ENCODE measurements around the gene SLC35C1.
"Not testable (repeated sequence)": the region's sequence is repeated elsewhere in the genome, so short reads cannot be mapped to it uniquely, and the experiment has no call there.

SLC35C1 gene

DNA sequence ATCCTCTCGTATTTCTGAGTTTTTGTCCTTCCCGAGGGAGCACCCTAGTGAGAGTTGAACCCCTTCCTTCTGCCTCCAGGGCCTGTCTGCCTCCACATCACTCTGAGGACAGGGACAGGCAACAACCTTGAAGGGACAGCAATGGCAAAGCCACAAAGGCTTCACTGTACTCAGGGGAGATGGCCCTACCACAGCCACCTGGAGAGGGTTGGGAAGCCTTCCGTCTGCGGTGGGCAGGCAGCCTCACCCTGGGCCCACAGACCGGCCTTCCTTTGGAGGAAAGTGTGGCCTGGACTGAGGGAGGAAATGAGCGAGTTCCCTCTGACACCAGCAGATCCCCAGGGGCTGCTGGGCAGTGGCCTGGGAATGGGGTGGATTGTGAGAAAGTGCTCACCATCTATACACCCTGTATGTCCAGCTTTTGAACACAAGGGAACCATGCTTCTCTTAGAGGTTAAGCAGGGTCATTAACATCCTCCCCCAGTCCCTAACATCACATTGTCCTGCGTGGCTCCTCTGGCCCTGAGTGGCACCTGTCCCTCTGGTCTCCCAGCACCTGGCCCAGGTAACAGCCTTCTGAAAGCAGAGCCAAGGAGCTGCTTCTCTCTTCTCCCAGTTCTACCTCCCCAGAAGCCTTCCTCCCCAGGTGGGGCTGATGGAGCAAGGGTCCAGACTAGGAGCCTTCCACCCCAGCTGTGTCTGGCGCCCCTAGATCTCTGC lies 6.8 kb downstream of the SLC35C1 start:
- DNase-seq = no peak

DNA sequence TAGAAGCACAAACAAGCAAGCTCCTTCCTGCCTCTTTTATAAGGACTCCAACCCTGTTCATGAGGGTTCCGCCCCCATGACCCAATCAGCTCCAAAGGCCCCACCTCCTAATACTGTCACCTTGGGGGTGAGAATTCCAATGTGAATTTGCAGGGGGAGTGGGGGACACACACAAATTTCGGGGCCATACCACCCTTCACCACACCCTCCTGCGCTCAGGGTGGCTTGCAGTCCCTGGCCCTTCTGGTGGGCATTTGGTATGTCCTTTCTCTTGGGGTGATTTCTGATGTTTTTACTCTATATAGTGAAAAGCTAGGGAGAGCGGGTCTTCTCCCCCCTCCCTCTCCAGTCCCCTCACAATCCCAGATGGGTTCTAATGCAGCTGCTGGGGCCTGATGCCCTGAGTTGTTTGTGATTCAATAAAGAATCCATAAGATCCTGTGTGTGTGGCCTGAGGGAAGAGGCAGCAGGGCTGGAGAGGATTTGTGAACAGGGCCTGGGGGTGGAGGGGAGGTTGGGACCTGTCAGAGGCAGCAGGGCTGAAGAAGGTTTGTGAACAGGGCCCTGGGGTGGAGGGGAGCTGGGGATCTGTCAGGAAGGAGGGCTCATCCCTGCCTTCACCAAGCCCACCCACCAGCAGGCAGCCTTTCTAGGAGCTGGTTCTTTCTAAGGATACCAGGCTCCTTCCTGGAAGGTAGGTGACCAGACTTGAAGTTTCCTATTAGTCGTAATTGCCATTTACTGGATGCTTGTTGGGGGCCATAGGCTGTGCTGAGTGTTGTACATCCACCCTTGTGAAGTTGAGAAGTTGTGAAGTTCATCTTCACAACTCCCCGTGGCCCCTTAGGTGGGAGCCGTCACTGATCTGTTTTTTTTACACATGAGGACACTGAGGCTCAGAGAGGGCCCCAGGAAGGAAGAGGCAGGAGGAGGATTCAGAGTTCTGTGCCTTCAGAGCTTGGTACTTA lies 7.9 kb downstream of the SLC35C1 start:
- DNase-seq = no peak

DNA sequence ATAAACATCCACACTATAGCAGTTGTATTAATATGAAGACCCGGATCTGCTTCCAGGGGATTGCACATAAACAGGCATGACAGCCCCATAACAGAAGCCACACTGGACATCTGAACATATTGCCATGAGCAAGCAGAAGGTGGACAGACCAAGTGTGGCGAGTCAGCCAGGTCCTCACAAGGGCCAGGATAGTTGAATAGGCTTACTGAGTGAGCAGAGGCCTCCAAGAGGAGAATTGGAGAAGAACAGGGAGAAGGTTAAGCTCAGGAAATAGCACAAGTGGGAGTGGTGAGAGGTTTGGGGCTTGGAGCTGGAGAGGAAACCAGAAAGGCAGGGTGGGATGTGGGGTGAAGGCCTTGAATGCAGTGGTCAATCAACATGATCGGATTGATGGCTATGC lies 10.8 kb downstream of the SLC35C1 start:
- no peak for DNase-seq

DNA sequence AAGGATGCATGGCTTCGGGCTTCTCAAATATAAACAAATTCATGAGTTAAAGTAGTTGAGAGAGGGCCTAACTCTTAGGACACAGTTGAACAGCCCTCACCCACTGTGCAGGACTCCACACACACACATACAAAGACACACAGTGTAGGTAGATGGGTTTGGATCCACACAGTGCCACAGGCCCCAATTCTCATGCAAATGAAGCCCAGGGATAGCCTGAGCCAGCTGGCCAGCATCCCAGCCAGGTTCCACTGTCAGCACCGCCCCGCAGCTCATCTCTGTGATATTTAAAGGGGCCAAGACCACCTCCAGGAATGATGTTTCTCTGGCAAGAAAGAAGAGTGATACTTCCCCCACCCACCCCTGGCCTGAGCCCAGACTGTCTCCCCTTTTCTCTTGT lies 11.7 kb downstream of the SLC35C1 start:
- DNase-seq = no peak

DNA sequence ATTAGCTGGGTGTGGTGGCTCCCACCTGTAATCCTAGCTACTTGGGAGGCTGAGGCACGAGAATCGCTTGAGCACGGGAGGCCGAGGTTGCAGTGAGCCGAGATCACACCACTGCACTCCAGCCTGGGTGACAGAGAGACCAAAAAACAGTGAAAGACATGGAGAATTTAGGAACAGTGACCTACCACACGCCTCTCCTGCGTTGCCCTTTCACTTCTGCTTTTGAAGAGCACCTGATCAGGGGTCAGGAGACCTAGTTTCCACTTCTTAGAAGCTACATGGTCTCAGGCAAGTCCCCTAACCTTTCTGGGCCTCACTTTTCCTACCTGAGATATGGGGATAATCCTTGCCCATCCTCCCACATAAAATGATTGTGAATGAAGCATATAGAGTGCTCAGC lies 12.2 kb downstream of the SLC35C1 start:
- no peak for DNase-seq

DNA sequence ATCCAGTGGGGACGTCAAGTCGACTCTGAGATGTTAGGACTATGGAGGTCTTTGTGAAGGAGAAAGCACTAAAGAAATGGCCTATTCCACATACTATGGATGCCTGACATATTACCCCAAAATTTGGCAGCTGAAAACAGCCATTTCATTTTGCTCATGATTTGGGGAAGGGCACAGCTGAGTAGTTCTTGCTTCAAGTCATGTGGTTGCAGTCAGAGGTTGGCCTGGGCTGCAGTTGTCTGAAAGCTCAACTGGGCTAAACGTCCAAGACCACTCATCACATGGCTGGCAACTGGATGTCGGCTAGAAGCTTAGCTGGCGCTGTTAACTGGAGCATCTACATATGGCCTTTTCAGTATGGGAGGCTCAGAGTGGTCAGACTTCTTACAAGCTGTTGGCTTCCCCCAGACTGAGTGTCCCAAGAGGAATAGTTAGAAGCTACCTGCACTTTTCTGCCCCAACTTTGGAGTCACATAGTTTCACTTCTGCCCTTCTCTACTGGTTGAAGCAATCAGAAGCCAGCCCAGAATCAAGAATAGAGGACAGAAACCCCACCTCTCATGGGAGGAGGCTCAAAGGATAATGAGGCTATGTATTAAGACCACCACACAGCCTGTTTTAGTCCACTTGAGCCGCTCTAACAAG lies 14.1 kb downstream of the SLC35C1 start:
- DNase-seq = no peak

DNA sequence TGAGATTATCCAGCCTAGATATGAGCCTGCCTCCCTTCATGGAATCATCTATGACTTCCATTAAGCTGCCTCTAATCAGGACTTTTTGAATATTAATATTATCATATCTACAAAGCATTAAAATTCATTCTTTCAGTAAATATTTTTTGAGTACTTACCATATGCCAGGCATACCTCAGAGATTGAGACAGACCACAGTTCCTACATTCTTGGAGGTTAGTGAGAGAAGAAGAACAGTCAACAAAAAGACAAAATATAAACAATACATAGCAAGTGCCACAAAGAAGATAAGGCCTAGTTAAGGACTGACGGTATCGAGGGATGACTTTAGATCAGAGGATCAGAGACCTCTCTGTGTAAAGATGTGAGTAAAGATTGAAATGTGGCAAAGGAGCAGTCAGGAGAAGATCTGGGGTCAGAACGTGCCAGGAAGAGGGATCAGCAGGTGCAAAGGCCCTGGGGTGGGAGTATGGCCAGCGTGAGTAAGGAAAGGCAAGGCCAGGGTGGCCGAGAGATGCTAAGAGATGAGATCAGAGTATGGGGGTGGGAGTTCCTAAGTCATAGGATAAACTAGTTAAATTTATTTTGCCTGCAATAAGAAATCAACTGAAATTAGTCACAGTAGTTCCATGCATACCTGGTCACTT lies 15.4 kb downstream of the SLC35C1 start:
- DNase-seq = no peak

DNA sequence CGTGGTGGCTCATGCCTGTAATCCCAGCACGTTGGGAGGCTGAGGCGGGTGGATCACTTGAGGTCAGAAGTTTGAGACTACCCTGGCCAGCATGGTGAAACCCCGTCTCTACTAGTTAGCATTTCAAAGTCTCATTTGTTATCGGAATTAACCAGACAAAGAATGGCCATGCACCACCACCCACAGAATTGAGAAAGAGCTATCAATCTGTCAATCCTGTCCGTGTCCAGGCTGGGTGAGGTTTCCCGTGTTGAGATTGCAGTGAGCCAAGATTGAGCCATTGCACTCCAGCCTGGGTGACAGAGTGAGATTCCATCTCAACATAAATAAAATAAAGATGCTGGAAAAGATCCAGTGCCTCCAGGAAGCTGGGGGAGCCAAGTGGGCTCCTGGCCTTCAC lies 21.5 kb downstream of the SLC35C1 start:
- DNase-seq = not testable (repeated sequence)

DNA sequence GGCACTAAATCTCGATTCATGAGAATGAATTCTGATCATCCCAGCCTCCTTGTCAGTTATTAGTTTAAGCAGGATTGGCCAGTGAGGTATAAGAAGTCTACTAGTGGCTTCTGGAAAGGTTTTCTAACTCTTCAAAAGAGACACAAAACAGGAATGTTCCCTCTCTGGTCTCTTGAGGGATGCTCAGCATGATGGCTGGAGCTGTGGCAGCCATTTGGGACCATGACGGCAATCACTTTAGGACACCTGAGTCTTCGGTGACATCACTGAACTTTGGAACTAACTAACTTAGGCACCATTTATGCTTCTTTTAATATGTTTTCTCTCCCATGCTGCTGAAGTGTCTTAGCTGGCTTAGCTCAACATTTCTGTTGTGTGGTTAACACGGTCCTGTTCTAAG lies 22.2 kb downstream of the SLC35C1 start:
- no peak for DNase-seq

DNA sequence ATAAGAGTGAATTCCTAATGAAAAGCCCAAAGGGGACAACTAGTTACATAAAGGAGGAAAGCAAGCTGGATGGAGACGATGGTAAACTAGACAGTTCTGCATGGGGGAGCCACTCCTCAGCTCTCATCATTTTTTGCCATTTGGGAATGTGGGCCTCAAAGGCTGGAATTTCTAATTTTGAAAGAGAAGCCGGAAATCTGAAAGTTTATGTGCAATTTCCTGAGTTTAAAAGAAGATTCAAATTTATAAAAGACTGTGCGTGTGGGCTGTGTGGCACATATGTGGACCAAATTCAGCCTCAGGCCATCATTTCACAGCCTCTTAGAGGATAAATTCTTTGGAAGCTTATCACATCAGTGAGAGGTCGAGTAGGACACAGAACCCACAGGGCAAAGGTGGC lies 24.0 kb downstream of the SLC35C1 start:
- no peak for DNase-seq

DNA sequence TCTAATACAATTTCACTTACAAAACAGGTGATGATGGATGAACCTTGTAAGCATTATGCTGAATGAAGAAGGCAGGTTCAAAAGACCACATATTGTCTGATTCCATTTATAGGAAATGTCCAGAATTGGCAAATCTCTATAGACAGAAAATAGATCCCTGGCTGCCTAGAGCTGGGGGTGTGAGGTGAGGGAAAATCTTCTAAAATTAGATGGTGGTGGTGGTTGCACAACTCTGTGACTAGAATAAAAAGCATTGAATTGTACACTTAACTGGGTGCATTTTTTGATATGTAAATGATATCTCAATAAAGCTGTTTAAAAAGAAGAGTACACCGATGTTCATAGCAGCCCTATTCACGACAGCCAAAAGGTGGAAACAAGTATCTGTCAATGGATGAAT lies 25.6 kb downstream of the SLC35C1 start:
- DNase-seq = no peak

DNA sequence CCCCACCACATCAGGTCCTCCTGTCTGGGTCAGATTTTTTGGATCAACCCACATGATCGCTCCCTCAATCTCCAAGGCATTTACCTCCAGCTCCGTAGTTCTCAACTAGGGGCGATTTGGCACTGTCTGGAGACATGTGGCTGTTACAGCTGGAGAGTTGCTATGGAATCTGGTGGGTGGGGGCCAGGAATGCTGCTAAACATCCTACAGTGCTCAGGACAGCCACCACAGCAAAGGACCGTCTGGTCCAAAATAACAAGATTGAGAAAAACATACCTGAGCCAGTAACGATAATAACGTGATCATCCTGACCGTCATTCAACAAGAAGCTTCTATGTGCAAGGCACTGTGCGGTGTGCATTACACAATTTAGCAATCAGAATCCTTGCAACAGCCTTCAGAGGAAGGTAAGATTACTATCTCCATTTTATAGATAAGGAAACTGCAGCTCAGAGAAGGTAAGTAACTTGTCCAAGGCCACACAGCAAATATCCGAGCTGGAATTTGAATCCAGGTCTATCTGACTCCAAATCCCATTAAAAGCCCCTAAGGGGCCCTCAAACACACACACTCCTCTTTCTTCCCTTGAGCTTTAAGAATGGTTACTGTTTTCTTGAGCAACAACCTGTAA lies 28.0 kb downstream of the SLC35C1 start:
- DNase-seq = no peak

DNA sequence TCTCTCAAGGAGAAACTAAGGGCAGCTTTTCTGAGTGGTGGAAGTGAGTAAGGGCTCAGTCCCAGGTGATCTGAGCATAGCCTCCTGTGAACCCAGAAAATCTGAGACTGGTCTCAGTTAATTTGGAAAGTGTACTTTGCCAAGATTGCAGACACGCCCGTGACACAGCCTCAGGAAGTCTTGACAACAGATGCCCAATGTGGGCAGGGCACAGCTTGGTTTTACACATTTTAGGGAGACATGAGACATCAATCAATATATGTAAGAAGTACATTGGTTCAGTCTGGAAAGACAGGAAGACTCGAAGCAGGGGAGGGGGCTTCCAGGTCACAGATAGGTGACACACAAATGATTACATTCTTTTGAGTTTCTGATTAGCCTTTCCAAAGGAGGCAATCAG lies 28.8 kb downstream of the SLC35C1 start:
- DNase-seq = no peak

DNA sequence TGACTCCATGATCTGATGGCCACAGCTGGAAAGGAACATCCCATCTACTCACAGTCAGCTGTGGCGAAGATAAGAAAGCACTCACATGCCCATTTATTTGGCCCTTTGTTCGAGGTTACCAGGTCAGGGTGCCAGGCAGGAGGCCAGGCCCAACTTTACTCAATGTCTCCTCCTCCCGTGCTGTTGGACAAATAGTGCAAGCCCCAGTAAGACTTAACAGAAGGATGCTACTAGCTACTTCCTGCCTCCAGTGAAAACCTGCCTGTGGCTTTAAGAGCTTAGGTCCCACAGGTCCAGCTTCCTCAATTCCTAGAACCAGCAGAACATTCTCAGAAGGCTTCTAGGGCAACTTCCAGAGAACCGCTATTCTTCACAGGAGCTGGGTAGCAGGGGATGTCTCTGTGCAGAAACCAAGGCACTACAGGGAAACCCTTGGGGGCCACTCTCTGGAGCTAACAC lies 29.4 kb downstream of the SLC35C1 start:
- no peak for DNase-seq

DNA sequence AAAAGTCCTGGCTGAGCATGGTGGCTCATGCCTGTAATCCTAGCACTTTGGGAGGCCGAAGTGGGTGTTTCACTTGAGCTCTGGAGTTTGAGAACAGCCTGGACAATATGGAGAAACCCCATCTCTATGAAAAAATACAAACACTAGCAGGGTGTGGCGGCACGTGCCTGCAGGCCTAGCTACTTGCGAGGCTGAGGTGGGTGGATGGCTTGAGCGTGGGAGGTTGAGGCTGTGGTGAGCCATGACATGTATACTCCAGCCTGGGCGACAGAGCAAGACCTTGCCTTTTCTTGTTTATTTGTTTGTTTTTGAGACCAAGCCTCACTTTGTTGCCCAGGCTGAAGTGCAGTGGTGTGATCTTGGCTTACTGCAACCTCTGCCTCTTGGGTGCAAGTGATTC lies 34.3 kb downstream of the SLC35C1 start:
- no peak for DNase-seq

DNA sequence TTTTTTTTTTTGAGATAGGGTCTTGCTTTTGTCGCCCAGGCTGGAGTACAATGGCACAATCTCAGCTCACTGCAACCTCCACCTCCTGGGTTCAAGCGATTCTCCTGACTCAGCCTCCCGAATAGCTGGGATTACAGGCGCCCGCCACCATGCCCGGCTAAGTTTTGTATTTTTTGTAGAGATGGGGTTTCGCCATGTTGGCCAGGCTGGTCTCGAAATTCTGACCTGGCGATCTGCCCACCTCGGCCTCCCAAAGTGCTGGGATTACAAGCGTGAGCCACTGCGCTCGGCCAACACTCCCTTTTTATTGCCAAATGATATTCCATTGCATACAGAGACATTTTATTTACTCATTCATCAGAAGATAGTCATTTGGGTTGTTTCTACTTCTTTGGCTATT lies 35.3 kb downstream of the SLC35C1 start:
- DNase-seq = not testable (repeated sequence)

DNA sequence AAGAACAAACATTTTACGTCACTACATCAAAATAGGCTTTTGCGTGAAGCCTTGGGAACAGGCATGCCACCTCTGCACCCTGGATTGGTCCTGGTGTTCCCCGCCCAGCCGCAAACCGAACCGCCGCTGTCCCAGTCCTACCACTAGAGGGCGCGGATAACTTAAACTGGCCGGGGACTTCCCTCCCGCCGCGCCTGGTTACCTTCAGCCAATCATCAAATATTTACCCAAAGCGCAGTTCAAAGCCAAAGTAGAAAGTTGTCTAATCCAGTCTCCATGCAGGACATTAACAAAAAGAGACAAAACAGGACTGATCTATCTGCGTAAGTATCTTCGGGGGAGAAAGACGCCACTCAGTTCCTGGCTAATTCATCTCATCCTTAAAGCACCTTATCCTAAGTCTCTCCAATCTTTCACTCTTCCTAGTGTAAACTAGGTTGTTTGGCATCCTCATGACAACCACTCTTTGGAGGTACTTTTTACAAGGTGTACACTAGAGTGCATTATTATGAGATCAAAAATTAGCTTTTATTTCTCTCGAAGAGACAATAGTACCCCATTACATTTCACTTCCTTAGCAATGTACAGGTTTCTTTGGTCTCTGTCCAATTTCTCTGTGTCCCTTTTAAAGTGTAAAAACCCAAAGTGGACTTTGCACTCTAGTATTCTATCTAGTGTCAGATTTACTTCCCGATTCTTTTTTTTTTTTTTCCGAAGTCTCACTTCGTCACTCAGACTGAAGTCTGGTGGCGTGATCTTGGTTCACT lies 38.4 kb downstream of the SLC35C1 start:
- no peak for DNase-seq

DNA sequence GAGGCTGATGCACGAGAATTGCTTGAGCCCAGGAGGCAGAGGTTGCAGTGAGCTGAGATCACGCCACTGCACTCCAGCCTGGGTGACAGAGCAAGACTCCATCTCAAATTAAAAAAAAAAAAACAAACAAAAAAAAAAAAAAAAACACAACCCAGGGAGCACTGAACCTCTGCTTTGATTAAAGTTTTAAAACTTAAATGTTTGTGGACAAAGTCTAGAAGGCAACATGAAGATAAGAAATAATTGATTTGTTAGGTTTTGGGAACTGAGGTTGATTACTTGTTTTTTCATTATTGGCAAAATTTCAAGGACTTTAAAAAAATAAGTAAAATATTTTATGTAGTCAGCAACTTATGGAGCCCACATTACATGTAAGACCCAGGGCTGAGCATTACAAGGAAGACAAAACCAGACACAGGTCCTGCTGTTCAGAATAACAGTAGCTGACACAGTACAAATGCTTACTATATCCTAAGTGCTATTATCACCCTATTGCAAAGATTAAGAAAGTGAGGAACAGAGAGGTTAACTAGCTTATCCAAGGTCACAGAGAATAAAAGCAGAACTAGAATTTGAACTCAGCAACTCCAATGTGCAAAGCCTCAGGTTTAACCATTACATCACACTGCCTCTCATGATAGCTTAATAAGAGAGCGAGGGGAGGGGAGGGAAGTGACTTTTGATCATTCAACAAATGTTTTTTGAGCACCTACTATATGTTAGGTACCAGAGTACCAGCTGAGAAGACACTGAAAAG lies 40.1 kb downstream of the SLC35C1 start:
- no peak for DNase-seq

DNA sequence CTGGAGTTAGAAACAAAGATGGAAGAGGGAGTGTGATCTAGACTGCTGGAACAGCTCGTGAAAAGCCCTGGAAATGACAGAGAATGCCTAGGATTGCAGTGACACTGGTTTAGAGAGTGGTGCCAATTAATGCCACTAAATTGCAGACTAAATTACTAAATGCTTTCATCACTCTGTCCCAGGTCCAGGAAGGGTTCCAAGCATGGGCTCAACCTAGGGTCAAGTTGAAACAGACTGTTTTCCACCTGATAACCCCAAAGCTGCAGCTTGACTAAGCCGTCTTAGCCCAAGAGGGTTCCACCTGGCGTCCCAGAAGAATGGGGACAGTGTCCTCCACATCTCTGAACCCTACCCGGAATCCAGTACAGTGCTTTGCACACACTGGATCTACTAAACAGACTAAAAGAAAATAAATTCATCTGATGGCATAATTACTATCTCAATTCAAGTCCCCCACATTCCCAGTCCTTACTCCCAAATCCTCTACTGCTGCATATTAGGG lies 41.3 kb downstream of the SLC35C1 start:
- no peak for DNase-seq

DNA sequence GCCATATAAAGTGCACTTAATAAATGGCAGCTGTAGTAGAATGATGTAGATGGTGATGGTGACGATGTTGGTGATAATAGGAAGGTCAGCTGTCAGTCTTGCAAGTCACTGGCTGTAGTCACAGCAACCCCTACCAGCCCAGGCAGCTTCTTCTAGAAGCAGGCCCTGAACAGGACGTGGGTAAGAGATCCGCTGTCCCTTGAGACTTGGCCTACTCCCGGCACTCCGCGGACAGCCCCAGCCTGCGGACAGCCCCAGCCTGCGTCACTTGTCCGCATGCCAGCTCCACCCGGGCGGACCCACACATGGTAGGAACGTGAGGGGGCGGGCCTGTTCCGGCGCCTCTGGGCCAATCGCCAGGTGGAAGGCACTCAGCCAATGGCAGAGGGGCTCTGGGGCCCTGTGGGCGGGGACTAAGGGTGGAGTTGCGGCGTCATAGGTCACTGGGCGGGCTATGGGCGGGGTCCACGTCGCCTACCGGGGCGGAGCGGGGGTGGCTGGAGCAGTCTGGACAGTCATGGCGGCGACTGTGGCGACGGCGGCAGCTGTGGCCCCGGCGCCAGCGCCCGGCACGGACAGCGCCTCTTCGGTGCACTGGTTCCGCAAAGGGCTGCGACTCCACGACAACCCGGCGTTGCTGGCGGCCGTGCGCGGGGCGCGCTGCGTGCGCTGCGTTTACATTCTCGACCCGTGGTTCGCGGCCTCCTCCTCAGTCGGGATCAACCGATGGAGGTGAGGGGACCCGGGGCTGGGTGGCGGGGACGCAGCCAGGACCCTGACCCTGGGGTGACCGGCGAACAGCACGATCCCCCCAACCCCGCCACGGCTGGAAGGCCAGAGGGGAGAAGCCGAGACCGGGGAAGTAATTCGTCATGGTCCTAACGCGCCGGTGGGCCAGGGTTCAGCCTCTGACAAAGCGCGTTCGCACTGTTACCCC lies 42.3 kb downstream of the SLC35C1 start, which contains the start of gene CRY2:
Gene CRY2, plus strand, starts transcription at position 502 of the 937 bp plus-strand sequence. Its CDS starts 16 bp downstream, at position 518.
- DNase-seq = peak; percentile 65

All from NCI-H524 treated with DMSO at 0.1 percent for 48 hours (cell line).